Measurements from ENCODE around the gene PLEKHB1. TPM values are rescaled to one million over a fixed set of nuclear protein-coding genes. Genes with fewer than 3 reads are reported as not detected.

PLEKHB1 gene
- total RNA-seq, 1 experiment from 2014 or later: 6.6 TPM

DNA sequence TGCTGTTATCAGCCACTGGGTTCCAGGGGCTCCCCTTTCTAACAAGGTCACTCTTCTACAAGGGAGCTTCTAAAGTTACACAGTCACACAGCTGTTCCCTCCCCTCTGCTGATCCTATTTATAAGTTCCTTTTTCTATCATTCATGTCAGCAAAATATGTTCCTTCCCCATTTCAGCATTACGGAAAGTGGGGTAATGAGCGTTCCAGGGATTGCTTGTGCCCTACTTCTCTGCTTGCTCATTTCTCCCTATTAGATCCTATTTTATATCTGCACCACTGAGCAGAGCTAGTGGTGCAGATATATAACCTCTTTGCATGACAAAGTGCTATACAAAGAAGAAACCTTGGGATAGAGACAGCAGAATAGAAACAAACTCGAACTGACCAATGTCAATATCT lies 22.7 kb upstream of the PLEKHB1 start:
- no TSS peak for BruUV-seq (replicated peaks)
- Histone ChIP-seq H3K27ac (ENCODE audit: low read length) (no peak overlapping the region), H3K36me3 (ENCODE audit: control insufficient read depth, insufficient read depth, low read length) (no peaks in the 10 kb centered on the region), H3K27me3 (ENCODE audit: control insufficient read depth, insufficient read depth, low read length) (peaks cover 10% of the 10 kb centered on the region), H3K9me3 (ENCODE audit: control insufficient read depth, insufficient read depth, low read depth, low read length) (no peaks in the 10 kb centered on the region), H3K4me1 (ENCODE audit: control insufficient read depth, insufficient read depth, low read length) (no peaks in the 10 kb centered on the region), H3K4me3 (ENCODE audit: low read depth in 2 of 2, low read length in 2 of 2) (no peak overlapping the region)
- ChIA-PET POLR2A (interaction anchor here (0.6 to 0.8 kb wide), 3 partner anchors 25 to 129 kb away, joined by 4 to 12 read pairs (median 8); no protein-coding TSS in a partner anchor), CTCF (interaction anchor here (0.6 to 1.4 kb wide), 2 partner anchors 37 to 161 kb away, joined by 5 to 10 read pairs; no protein-coding TSS in a partner anchor)
- TF ChIP-seq, protein P1, sequence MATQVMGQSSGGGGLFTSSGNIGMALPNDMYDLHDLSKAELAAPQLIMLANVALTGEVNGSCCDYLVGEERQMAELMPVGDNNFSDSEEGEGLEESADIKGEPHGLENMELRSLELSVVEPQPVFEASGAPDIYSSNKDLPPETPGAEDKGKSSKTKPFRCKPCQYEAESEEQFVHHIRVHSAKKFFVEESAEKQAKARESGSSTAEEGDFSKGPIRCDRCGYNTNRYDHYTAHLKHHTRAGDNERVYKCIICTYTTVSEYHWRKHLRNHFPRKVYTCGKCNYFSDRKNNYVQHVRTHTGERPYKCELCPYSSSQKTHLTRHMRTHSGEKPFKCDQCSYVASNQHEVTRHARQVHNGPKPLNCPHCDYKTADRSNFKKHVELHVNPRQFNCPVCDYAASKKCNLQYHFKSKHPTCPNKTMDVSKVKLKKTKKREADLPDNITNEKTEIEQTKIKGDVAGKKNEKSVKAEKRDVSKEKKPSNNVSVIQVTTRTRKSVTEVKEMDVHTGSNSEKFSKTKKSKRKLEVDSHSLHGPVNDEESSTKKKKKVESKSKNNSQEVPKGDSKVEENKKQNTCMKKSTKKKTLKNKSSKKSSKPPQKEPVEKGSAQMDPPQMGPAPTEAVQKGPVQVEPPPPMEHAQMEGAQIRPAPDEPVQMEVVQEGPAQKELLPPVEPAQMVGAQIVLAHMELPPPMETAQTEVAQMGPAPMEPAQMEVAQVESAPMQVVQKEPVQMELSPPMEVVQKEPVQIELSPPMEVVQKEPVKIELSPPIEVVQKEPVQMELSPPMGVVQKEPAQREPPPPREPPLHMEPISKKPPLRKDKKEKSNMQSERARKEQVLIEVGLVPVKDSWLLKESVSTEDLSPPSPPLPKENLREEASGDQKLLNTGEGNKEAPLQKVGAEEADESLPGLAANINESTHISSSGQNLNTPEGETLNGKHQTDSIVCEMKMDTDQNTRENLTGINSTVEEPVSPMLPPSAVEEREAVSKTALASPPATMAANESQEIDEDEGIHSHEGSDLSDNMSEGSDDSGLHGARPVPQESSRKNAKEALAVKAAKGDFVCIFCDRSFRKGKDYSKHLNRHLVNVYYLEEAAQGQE (IDR thresholded peaks at IDR 0.05; ENCODE audit: insufficient read depth in 1 of 2, low read depth in 2 of 2, low read length in 1 of 2): no peak
- TF ChIP-seq TCF7L2 (IDR thresholded peaks at IDR 0.05; ENCODE audit: low read depth, low read length) (no peak), SIN3A (IDR thresholded peaks at IDR 0.05; ENCODE audit: borderline replicate concordance, insufficient read depth, low read depth, low read length) (no peak), POLR2AphosphoS5 (IDR thresholded peaks at IDR 0.05; ENCODE audit: low read depth, low read length) (no peak)
- TF ChIP-seq, protein P2, sequence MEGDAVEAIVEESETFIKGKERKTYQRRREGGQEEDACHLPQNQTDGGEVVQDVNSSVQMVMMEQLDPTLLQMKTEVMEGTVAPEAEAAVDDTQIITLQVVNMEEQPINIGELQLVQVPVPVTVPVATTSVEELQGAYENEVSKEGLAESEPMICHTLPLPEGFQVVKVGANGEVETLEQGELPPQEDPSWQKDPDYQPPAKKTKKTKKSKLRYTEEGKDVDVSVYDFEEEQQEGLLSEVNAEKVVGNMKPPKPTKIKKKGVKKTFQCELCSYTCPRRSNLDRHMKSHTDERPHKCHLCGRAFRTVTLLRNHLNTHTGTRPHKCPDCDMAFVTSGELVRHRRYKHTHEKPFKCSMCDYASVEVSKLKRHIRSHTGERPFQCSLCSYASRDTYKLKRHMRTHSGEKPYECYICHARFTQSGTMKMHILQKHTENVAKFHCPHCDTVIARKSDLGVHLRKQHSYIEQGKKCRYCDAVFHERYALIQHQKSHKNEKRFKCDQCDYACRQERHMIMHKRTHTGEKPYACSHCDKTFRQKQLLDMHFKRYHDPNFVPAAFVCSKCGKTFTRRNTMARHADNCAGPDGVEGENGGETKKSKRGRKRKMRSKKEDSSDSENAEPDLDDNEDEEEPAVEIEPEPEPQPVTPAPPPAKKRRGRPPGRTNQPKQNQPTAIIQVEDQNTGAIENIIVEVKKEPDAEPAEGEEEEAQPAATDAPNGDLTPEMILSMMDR (IDR thresholded peaks at IDR 0.05): no peak
- ATAC-seq (no peak), DNase-seq (ENCODE audit: low read depth, low spot score) (no peak)
- intact Hi-C loops (cut with micrococcal nuclease; ENCODE audit: unreplicated experiment): loop anchor here (2.0 kb wide), 2 partner anchors 17 to 37 kb away; no protein-coding TSS in a partner anchor
- in situ Hi-C loops (cut with HindIII; ENCODE audit: low pct_unique_long_range_greater_than_20kb, low sequenced_read_pairs): no loop called here

DNA sequence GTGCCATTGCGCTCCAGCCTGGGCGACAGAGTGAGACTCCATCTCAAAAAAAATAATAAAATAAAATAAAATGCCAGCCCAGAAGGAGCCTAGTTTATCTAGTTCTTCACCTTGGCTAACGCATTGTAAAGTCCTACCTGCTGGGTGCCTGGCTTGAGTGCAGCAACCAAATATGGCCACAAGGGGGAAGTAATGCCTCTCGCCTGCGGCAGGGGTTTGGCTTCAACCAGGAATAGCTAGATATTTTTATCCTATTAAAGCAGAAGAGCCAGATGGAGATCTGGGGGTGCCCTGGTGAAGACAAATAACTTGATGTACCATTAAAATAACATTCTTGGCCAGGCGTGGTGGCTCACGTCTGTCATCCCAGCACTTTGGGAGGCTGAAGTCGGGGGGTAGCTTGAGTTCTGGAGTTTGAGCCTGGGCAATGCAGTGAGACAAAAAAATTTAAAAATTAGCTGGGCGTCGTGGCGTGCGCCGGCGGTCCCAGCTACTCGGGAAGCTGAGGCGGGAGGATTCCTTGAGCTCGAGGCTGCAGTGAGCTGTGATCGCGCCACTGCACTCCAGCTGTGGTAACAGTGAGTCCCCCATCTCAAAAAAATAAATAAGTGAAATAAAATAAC lies 20.6 kb upstream of the PLEKHB1 start:
- intact Hi-C loops (cut with micrococcal nuclease; ENCODE audit: unreplicated experiment): loop anchor here (2.0 kb wide), 1 partner anchor 35 kb away; no protein-coding TSS in a partner anchor
- H3K9me3 ChIP-seq (ENCODE audit: control insufficient read depth, insufficient read depth, low read depth, low read length): no peaks in the 10 kb centered on the region
- H3K4me1 ChIP-seq (ENCODE audit: control insufficient read depth, insufficient read depth, low read length): no peaks in the 10 kb centered on the region
- DNase-seq (ENCODE audit: low read depth, low spot score): peak; percentile 61
- H3K4me3 ChIP-seq (ENCODE audit: low read depth in 2 of 2, low read length in 2 of 2): peak overlapping the region in 1 of 2 experiments; percentile 9; a peak in 1 of 4 replicates
- CTCF ChIA-PET: interaction anchor here (0.6 to 2.4 kb wide), 17 partner anchors 11 to 545 kb away, joined by 3 to 38 read pairs (median 5); partner anchors contain the start of genes C2CD3 and FAM168A
- TF ChIP-seq, protein P2 (IDR thresholded peaks at IDR 0.05): peak; percentile 99
- no peak for TF ChIP-seq SIN3A (IDR thresholded peaks at IDR 0.05; ENCODE audit: borderline replicate concordance, insufficient read depth, low read depth, low read length)
- TF ChIP-seq, protein P1 (IDR thresholded peaks at IDR 0.05; ENCODE audit: insufficient read depth in 1 of 2, low read depth in 2 of 2, low read length in 1 of 2): no peak
- no peak for TF ChIP-seq POLR2AphosphoS5 (IDR thresholded peaks at IDR 0.05; ENCODE audit: low read depth, low read length)
- ATAC-seq: peak; percentile 95
- no peak overlapping the region for H3K27ac ChIP-seq (ENCODE audit: low read length)
- in situ Hi-C loops (cut with HindIII; ENCODE audit: low pct_unique_long_range_greater_than_20kb, low sequenced_read_pairs): no loop called here
- POLR2A ChIA-PET: interaction anchor here (0.7 kb wide), 1 partner anchor 35 kb away, joined by 13 read pairs; no protein-coding TSS in a partner anchor
- H3K36me3 ChIP-seq (ENCODE audit: control insufficient read depth, insufficient read depth, low read length): no peaks in the 10 kb centered on the region
- peaks cover 10% of the 10 kb centered on the region for H3K27me3 ChIP-seq (ENCODE audit: control insufficient read depth, insufficient read depth, low read length)
- BruUV-seq (replicated peaks): no TSS peak
